A549 (cell line): ENCODE measurements around the gene EPHA1. TPM values are rescaled to one million over a fixed set of nuclear protein-coding genes. Genes with fewer than 3 reads are reported as not detected.

ENCODE experiments used
- ATAC-seq, 2 experiments: fragments of 200-7000 bp in 1 of 2; fragments of >200 bp in 1 of 2; cut with Nextera tagmentation in 1 of 2; cut with Tn5 transposase in 1 of 2; 3 replicates each; pipeline versions ENCODE4 v1.8.0 to v1.9.1; 2018 to 2020; ENCODE audit warnings: mild to moderate bottlenecking in 1 of 2, moderate library complexity in 1 of 2
- CTCF ChIA-PET: fragments of 300-600 bp; sonication (Branson Sonifier 250); formaldehyde crosslinking; extraction: SDS; loops from one replicate; lab custom pipeline; 2021; ENCODE audit warnings: antibody characterized with exemption, inconsistent platforms; lab: Yijun Ruan, JAX
- POLR2A ChIA-PET: fragments of 350-600 bp; formaldehyde crosslinking; extraction: SDS; loops from one replicate; lab custom pipeline; 2021; ENCODE audit warnings: antibody characterized with exemption, inconsistent platforms; lab: Yijun Ruan, JAX
- DNase-seq, 2 experiments: peaks; one replicate each; pipeline versions ENCODE4 v3.0.0 to v3.0.0-alpha.2; 2011 to 2016; ENCODE audit warnings: low read depth in 1 of 2, low spot score in 1 of 2
- FAIRE-seq: peaks from 2 replicates; lab custom pipeline; 2011; peaks lifted over from hg19 to GRCh38; lab: Jason Lieb, UNC
- H3K27ac ChIP-seq, 2 experiments: fragments of >200 bp; sonication (Bioruptor Twin); formaldehyde crosslinking; 3 replicates each; pipeline ENCODE4 v1.5.1; 2016 to 2017
- H3K4me1 ChIP-seq: fragments of >200 bp; sonication (Bioruptor Twin); formaldehyde crosslinking; 3 replicates; pipeline ENCODE4 v1.6.1; 2016
- H3K4me2 ChIP-seq: fragments of >200 bp; sonication (Bioruptor Twin); formaldehyde crosslinking; 3 replicates; pipeline ENCODE4 v1.6.1; 2016
- H3K4me3 ChIP-seq: fragments of >200 bp; sonication (Bioruptor Twin); formaldehyde crosslinking; 3 replicates; pipeline ENCODE4 v1.5.1; 2016
- H3K9me3 ChIP-seq: fragments of >200 bp; sonication (Bioruptor Twin); formaldehyde crosslinking; 3 replicates; pipeline ENCODE4 v1.6.1; 2016
- CBX2 ChIP-seq: fragments of 200-600 bp; sonication (generic); IDR thresholded peaks from 2 replicates; pipeline ENCODE4 v1.6.1; 2016; ENCODE audit warnings: low read depth, mild to moderate bottlenecking, borderline replicate concordance
- CBX8 ChIP-seq: fragments of 200-600 bp; sonication (generic); IDR thresholded peaks from 2 replicates; pipeline ENCODE4 v1.6.1; 2016
- CEBPB ChIP-seq, 2 experiments: fragments of >200 bp in 1 of 2; sonication (Bioruptor Twin) in 1 of 2; formaldehyde crosslinking in 1 of 2; IDR thresholded peaks; 2 replicates each; pipeline ENCODE4 v1.6.1; 2012 to 2016
- FOSB ChIP-seq: fragments of 250-450 bp; sonication (Bioruptor Pico); IDR thresholded peaks from 2 replicates; pipeline ENCODE4 v1.5.0; 2020; ENCODE audit warnings: mild to moderate bottlenecking, moderate library complexity
- FOSL2 ChIP-seq, 2 experiments: fragments of 450-650 bp in 1 of 2; fragments of >200 bp in 1 of 2; sonication (Bioruptor Twin) in 1 of 2; formaldehyde crosslinking; IDR thresholded peaks; 2 replicates each; pipeline versions ENCODE4 v1.5.0 to v1.6.1; 2016 to 2020; ENCODE audit warnings: mild to moderate bottlenecking in 1 of 2, moderate library complexity in 1 of 2
- FOXS1 ChIP-seq: fragments of 250-450 bp; sonication (Bioruptor Pico); IDR thresholded peaks from 2 replicates; pipeline ENCODE4 v1.5.0; 2020; ENCODE audit warnings: mild to moderate bottlenecking, moderate library complexity
- GATA3 ChIP-seq: IDR thresholded peaks from 2 replicates; pipeline ENCODE4 v1.6.1; 2012; ENCODE audit warnings: borderline replicate concordance
- HDAC2 ChIP-seq: fragments of 200-600 bp; sonication (generic); IDR thresholded peaks from 2 replicates; pipeline ENCODE4 v1.6.1; 2016
- HOXB5 ChIP-seq: fragments of 250-450 bp; sonication (Bioruptor Pico); IDR thresholded peaks from 2 replicates; pipeline ENCODE4 v1.5.0; 2020; ENCODE audit warnings: mild to moderate bottlenecking, moderate library complexity
- JUNB ChIP-seq: fragments of >200 bp; sonication (Bioruptor Twin); formaldehyde crosslinking; IDR thresholded peaks from 2 replicates; pipeline ENCODE4 v1.6.1; 2016
- KDM1A ChIP-seq: fragments of 200-600 bp; sonication (generic); IDR thresholded peaks from 2 replicates; pipeline ENCODE4 v1.6.1; 2016; ENCODE audit warnings: low read depth, mild to moderate bottlenecking
- MAFK ChIP-seq: fragments of 450-650 bp; IDR thresholded peaks from 2 replicates; pipeline ENCODE4 v1.6.1; 2014; ENCODE audit not compliant: partially characterized antibody
- NPAS2 ChIP-seq: fragments of 250-450 bp; sonication (Bioruptor Pico); IDR thresholded peaks from 2 replicates; pipeline ENCODE4 v1.8.0; 2022; ENCODE audit warnings: mild to moderate bottlenecking, moderate library complexity, borderline replicate concordance
- NR3C1 ChIP-seq: fragments of >200 bp; sonication (Bioruptor Twin); formaldehyde crosslinking; IDR thresholded peaks from 3 replicates; pipeline ENCODE4 v1.6.1; 2017
- POLR2A ChIP-seq: IDR thresholded peaks from 2 replicates; pipeline ENCODE4 v1.6.1; 2012; ENCODE audit warnings: mild to moderate bottlenecking, low read length
- POLR2AphosphoS2 ChIP-seq: conservative IDR thresholded peaks from 2 replicates; pipeline ENCODE4 v1.6.1; 2012; ENCODE audit warnings: low read length, improper control_type of control experiment, inconsistent platforms
- RAD21 ChIP-seq, 2 experiments: fragments of >200 bp in 1 of 2; sonication (Bioruptor Twin) in 1 of 2; formaldehyde crosslinking in 1 of 2; IDR thresholded peaks in 1 of 2; conservative IDR thresholded peaks in 1 of 2; 2 replicates in 1 of 2; 3 replicates in 1 of 2; pipeline ENCODE4 v1.6.1; 2012 to 2018; ENCODE audit warnings: inconsistent platforms in 1 of 2
- RARB ChIP-seq: fragments of 250-450 bp; sonication (Bioruptor Pico); IDR thresholded peaks from 2 replicates; pipeline ENCODE4 v1.8.0; 2021; ENCODE audit warnings: mild to moderate bottlenecking, moderate library complexity
- SMC3 ChIP-seq: fragments of >200 bp; sonication (Bioruptor Twin); formaldehyde crosslinking; IDR thresholded peaks from 3 replicates; pipeline ENCODE4 v1.6.1; 2018; ENCODE audit warnings: inconsistent platforms
- TFCP2L1 ChIP-seq: fragments of 250-450 bp; sonication (Bioruptor Pico); IDR thresholded peaks from 2 replicates; pipeline ENCODE4 v1.5.0; 2021; ENCODE audit warnings: mild to moderate bottlenecking
- ZC3H11A ChIP-seq: fragments of 450-650 bp; IDR thresholded peaks from 2 replicates; pipeline ENCODE4 v1.6.1; 2014; ENCODE audit warnings: antibody characterized with exemption, mild to moderate bottlenecking
- WGBS: methylation state at CpG from one replicate; pipeline ENCODE4 v1.1.6; 2017; ENCODE audit errors: missing lambda C conversion rate; 5-methylcytosine and 5-hydroxymethylcytosine counted together
- polyA plus RNA-seq, 4 experiments: library from polyadenylated mRNA; depleted of rRNA in 3 of 4; stranded (reverse); fragments of >200 nt; fragmentation: RNase III in 1 of 4; extraction: RNeasy Plus Mini Kit Qiagen cat#74134 plus additional on column Dnase treatment in 1 of 4; gene quantifications; 2 replicates in 3 of 4; 3 replicates in 1 of 4; pipeline ENCODE4 v1.2.3, GENCODE V29; 2011 to 2017
- TF ChIP-seq, protein P1 (sequence below): IDR thresholded peaks from 2 replicates; pipeline ENCODE4 v1.6.1; 2012; ENCODE audit warnings: low read depth, borderline replicate concordance
- TF ChIP-seq, protein P2 (sequence below): fragments of 200-600 bp; sonication (generic); IDR thresholded peaks from 2 replicates; pipeline ENCODE4 v1.6.1; 2016; ENCODE audit warnings: antibody characterized with exemption, mild to moderate bottlenecking, moderate library complexity
- TF ChIP-seq, protein P3 (sequence below): fragments of >200 bp; sonication (Bioruptor Twin); formaldehyde crosslinking; IDR thresholded peaks from 3 replicates; pipeline ENCODE4 v1.6.1; 2016
- TF ChIP-seq, protein P4 (sequence below): fragments of 150-350 bp; IDR thresholded peaks from 2 replicates; pipeline ENCODE4 v1.6.1; 2014; ENCODE audit warnings: low read depth, mild to moderate bottlenecking, low read length
- TF ChIP-seq, protein P5 (sequence below): fragments of >200 bp; sonication (Bioruptor Twin); formaldehyde crosslinking; IDR thresholded peaks from 3 replicates; pipeline ENCODE4 v1.5.1; 2016
- TF ChIP-seq, protein P6 (sequence below): fragments of >200 bp; sonication (Bioruptor Twin); formaldehyde crosslinking; IDR thresholded peaks from 2 replicates; pipeline ENCODE4 v1.6.1; 2016

EPHA1 gene
- polyA plus RNA-seq, 2 of the 4 experiments (the other 2 are of a cell fraction) = not detected

DNA sequence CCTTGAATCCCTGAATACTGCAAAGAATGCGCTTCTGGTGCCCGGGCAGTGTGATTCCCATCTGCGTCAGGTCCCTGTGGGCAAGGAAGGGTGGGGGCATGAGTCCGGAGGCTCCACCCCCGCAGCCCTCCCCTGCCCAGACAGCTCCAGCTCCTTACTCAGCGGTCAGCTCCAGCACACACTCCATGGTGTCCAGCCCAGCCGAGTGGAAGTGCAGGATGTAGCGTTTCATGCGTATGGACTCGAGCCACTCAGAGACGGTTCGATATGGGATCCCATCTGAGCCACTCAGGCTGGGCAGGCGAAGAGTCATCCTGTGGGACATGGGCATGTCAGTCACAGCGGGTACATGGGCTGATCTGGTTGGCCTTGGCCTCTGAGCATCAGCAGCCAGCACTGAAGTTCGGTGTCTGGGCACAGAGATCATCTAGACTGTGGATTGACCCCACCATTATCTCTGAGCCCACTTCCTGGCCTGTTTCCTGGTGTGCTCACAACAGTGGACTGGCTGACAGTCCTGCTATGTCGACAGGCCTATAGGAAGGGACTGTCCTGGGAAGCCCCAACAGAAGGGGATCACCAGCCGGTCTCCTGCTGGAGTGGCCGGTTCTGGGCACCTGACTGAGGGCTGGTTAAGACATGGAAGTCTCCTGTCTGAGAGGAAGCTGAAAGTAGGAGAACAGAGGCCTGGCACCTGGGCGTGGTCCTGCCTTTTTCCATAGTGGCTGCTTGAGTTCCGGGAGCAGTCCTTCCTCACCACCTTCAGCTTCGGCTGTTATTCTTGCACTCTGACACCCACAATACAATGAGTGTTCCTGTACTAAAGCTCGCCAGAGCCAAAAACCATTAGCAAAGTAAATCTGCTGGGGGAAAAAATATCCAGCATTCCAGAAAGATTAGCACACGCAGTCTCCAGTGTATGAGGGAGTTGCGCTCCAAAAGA, 16.9 kb downstream of the EPHA1 start:
- TF ChIP-seq, protein P1, sequence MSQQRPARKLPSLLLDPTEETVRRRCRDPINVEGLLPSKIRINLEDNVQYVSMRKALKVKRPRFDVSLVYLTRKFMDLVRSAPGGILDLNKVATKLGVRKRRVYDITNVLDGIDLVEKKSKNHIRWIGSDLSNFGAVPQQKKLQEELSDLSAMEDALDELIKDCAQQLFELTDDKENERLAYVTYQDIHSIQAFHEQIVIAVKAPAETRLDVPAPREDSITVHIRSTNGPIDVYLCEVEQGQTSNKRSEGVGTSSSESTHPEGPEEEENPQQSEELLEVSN = no peak
- no peak for TF ChIP-seq POLR2AphosphoS2
- TF ChIP-seq RAD21 (conservative IDR thresholded peaks at IDR 0.05 in 1 of 2, IDR thresholded peaks at IDR 0.05 in 1 of 2) = no peak
- TF ChIP-seq NR3C1 = no peak
- TF ChIP-seq FOXS1 (CRISPR knock-in tag) = no peak
- no peak for TF ChIP-seq JUNB
- no peak for TF ChIP-seq CEBPB (IDR thresholded peaks at IDR 0.05)
- TF ChIP-seq POLR2A = no peak
- Histone ChIP-seq H3K4me2 (no peak overlapping the region), H3K4me1 (peaks cover 14% of the 10 kb centered on the region; the same call in 1 of the 3 replicates), H3K27ac (no peak overlapping the region), H3K9me3 (no peaks in the 10 kb centered on the region), H3K4me3 (no peak overlapping the region)
- DNase-seq (no peak), FAIRE-seq (no peak), ATAC-seq (no peak)
- ChIA-PET CTCF (interaction anchor here (1.0 to 3.8 kb wide), 4 partner anchors 12 to 47 kb away, joined by 3 to 17 read pairs (median 3); no protein-coding TSS in a partner anchor), POLR2A (no interaction called here)
- WGBS = 92% methylated on average over 18 of the region's 24 CpGs

DNA sequence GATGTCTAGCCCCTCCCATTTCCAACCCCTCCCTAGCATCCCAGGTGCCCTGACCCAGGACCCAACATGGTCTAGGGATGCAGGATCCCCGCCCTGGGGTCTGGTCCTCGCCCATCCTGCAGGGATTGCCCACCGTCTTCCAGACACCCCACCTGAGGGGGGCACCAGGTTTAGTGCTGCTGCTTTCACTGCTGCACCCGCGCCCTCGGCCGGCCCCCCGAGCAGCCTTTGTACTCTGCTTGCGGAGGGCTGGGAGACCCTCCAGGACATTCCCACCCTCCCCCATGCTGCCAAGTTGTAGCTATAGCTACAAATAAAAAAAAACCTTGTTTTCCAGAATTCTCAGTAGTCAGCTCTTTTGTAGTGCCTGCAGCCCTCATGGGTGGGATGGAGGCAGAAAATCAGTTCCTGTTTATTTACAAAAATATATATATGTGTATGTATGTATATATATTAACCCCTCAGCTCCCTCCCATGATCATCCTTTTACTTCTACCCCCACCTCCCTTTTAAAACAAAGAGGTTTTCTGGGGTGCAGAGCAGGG, 17.8 kb downstream of the EPHA1 start:
- no peak for TF ChIP-seq ZC3H11A
- no peak for TF ChIP-seq FOSB (CRISPR knock-in tag)
- TF ChIP-seq HDAC2 = no peak
- no peak for TF ChIP-seq CBX2
- no peak for TF ChIP-seq KDM1A
- TF ChIP-seq, protein P2, sequence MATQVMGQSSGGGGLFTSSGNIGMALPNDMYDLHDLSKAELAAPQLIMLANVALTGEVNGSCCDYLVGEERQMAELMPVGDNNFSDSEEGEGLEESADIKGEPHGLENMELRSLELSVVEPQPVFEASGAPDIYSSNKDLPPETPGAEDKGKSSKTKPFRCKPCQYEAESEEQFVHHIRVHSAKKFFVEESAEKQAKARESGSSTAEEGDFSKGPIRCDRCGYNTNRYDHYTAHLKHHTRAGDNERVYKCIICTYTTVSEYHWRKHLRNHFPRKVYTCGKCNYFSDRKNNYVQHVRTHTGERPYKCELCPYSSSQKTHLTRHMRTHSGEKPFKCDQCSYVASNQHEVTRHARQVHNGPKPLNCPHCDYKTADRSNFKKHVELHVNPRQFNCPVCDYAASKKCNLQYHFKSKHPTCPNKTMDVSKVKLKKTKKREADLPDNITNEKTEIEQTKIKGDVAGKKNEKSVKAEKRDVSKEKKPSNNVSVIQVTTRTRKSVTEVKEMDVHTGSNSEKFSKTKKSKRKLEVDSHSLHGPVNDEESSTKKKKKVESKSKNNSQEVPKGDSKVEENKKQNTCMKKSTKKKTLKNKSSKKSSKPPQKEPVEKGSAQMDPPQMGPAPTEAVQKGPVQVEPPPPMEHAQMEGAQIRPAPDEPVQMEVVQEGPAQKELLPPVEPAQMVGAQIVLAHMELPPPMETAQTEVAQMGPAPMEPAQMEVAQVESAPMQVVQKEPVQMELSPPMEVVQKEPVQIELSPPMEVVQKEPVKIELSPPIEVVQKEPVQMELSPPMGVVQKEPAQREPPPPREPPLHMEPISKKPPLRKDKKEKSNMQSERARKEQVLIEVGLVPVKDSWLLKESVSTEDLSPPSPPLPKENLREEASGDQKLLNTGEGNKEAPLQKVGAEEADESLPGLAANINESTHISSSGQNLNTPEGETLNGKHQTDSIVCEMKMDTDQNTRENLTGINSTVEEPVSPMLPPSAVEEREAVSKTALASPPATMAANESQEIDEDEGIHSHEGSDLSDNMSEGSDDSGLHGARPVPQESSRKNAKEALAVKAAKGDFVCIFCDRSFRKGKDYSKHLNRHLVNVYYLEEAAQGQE = no peak
- no peak for TF ChIP-seq GATA3
- no peak for TF ChIP-seq RARB
- no peak for TF ChIP-seq NPAS2 (CRISPR knock-in tag)
- no peak for TF ChIP-seq POLR2A
- no peak for TF ChIP-seq SMC3
- TF ChIP-seq FOSL2 (IDR thresholded peaks at IDR 0.05) = no peak
- no peak for TF ChIP-seq FOSL2 (CRISPR knock-in tag; IDR thresholded peaks at IDR 0.05)
- TF ChIP-seq, protein P3, sequence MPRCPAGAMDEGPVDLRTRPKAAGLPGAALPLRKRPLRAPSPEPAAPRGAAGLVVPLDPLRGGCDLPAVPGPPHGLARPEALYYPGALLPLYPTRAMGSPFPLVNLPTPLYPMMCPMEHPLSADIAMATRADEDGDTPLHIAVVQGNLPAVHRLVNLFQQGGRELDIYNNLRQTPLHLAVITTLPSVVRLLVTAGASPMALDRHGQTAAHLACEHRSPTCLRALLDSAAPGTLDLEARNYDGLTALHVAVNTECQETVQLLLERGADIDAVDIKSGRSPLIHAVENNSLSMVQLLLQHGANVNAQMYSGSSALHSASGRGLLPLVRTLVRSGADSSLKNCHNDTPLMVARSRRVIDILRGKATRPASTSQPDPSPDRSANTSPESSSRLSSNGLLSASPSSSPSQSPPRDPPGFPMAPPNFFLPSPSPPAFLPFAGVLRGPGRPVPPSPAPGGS = no peak
- TF ChIP-seq CBX8 = no peak
- TF ChIP-seq, protein P4, sequence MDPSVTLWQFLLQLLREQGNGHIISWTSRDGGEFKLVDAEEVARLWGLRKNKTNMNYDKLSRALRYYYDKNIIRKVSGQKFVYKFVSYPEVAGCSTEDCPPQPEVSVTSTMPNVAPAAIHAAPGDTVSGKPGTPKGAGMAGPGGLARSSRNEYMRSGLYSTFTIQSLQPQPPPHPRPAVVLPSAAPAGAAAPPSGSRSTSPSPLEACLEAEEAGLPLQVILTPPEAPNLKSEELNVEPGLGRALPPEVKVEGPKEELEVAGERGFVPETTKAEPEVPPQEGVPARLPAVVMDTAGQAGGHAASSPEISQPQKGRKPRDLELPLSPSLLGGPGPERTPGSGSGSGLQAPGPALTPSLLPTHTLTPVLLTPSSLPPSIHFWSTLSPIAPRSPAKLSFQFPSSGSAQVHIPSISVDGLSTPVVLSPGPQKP = no peak
- TF ChIP-seq, protein P5, sequence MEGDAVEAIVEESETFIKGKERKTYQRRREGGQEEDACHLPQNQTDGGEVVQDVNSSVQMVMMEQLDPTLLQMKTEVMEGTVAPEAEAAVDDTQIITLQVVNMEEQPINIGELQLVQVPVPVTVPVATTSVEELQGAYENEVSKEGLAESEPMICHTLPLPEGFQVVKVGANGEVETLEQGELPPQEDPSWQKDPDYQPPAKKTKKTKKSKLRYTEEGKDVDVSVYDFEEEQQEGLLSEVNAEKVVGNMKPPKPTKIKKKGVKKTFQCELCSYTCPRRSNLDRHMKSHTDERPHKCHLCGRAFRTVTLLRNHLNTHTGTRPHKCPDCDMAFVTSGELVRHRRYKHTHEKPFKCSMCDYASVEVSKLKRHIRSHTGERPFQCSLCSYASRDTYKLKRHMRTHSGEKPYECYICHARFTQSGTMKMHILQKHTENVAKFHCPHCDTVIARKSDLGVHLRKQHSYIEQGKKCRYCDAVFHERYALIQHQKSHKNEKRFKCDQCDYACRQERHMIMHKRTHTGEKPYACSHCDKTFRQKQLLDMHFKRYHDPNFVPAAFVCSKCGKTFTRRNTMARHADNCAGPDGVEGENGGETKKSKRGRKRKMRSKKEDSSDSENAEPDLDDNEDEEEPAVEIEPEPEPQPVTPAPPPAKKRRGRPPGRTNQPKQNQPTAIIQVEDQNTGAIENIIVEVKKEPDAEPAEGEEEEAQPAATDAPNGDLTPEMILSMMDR = no peak
- TF ChIP-seq, protein P6, sequence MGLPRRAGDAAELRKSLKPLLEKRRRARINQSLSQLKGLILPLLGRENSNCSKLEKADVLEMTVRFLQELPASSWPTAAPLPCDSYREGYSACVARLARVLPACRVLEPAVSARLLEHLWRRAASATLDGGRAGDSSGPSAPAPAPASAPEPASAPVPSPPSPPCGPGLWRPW = no peak
- TF ChIP-seq TFCP2L1 (CRISPR knock-in tag) = no peak
- no peak for TF ChIP-seq MAFK
- TF ChIP-seq HOXB5 (CRISPR knock-in tag) = no peak

More for the DNA sequence above, 17.8 kb downstream of the EPHA1 start:
- Histone ChIP-seq H3K4me3 (no peak overlapping the region), H3K9me3 (no peaks in the 10 kb centered on the region), H3K4me2 (no peak overlapping the region), H3K4me1 (peaks cover 19% of the 10 kb centered on the region; the same call in 1 of the 3 replicates), H3K27ac (no peak overlapping the region)
- DNase-seq (no peak), ATAC-seq (no peak), FAIRE-seq (no peak)
- POLR2A ChIA-PET = no interaction called here
- 98% methylated on average over 9 of the region's 9 CpGs for WGBS
- CTCF ChIA-PET = interaction anchor here (0.8 to 3.8 kb wide), 4 partner anchors 11 to 46 kb away, joined by 3 to 20 read pairs (median 12); no protein-coding TSS in a partner anchor
